H9 (cell line): ENCODE measurements around the gene TM6SF1. TPM values are rescaled to one million over a fixed set of nuclear protein-coding genes. Genes with fewer than 3 reads are reported as not detected.
A peak's percentile ranks its signal among the peaks of the same experiment; 100 is the strongest.

ENCODE experiments used
- DNase-seq: peaks from one replicate; pipeline ENCODE4 v3.0.0-alpha.2; 2017
- H2AFZ ChIP-seq: one replicate; pipeline ENCODE4 v1.6.1; 2013; ENCODE audit warnings: mild to moderate bottlenecking, low read length, control low read depth, moderate library complexity
- H2AK5ac ChIP-seq: 2 replicates; pipeline ENCODE4 v1.6.1; 2013; ENCODE audit warnings: low read length, control low read depth, mixed read lengths; ENCODE audit not compliant: insufficient read length
- H2BK120ac ChIP-seq: one replicate; pipeline ENCODE4 v1.6.1; 2013; ENCODE audit warnings: low read depth, mild to moderate bottlenecking, low read length, control low read depth, inconsistent platforms; ENCODE audit not compliant: poor library complexity, severe bottlenecking
- H2BK12ac ChIP-seq: 2 replicates; pipeline ENCODE4 v1.6.1; 2013; ENCODE audit warnings: low read length, control low read depth, mixed read lengths, low read depth; ENCODE audit not compliant: insufficient read length
- H2BK15ac ChIP-seq: 2 replicates; pipeline ENCODE4 v1.6.1; 2013; ENCODE audit warnings: low read depth, low read length, control low read depth
- H2BK20ac ChIP-seq: one replicate; pipeline ENCODE4 v1.6.1; 2013; ENCODE audit warnings: low read depth, mild to moderate bottlenecking, low read length, control low read depth, inconsistent platforms; ENCODE audit not compliant: poor library complexity, severe bottlenecking
- H2BK5ac ChIP-seq: 2 replicates; pipeline ENCODE4 v1.6.1; 2013; ENCODE audit warnings: low read length, control low read depth, mixed read lengths; ENCODE audit not compliant: insufficient read length
- H3K14ac ChIP-seq: 2 replicates; pipeline ENCODE4 v1.6.1; 2013; ENCODE audit warnings: low read length, control low read depth; ENCODE audit not compliant: insufficient read depth
- H3K18ac ChIP-seq: 2 replicates; pipeline ENCODE4 v1.6.1; 2013; ENCODE audit warnings: low read depth, mild to moderate bottlenecking, mixed read lengths, low read length, control low read depth; ENCODE audit not compliant: insufficient read length
- H3K23ac ChIP-seq: 2 replicates; pipeline ENCODE4 v1.6.1; 2013; ENCODE audit warnings: low read length, control low read depth, mixed read lengths, low read depth; ENCODE audit not compliant: insufficient read length
- H3K23me2 ChIP-seq: 2 replicates; pipeline ENCODE4 v1.6.1; 2013; ENCODE audit warnings: low read depth, mild to moderate bottlenecking, mixed read lengths, low read length, control low read depth; ENCODE audit not compliant: insufficient read length, poor library complexity, severe bottlenecking
- H3K27ac ChIP-seq: 2 replicates; pipeline ENCODE4 v1.5.1; 2013; ENCODE audit warnings: low read length, control low read depth, mixed read lengths, low read depth; ENCODE audit not compliant: insufficient read length
- H3K27me3 ChIP-seq: 2 replicates; pipeline ENCODE4 v1.6.1; 2013; ENCODE audit warnings: low read length, control low read depth, inconsistent platforms; ENCODE audit not compliant: insufficient read depth
- H3K4ac ChIP-seq: 2 replicates; pipeline ENCODE4 v1.6.1; 2013; ENCODE audit warnings: low read depth, mild to moderate bottlenecking, control low read depth, inconsistent platforms, low read length, moderate library complexity
- H3K4me1 ChIP-seq: 2 replicates; pipeline ENCODE4 v1.6.1; 2013; ENCODE audit warnings: low read length, control low read depth, inconsistent platforms; ENCODE audit not compliant: insufficient read depth
- H3K4me2 ChIP-seq: 2 replicates; pipeline ENCODE4 v1.6.1; 2013; ENCODE audit warnings: low read length, control low read depth, mixed read lengths; ENCODE audit not compliant: insufficient read length, insufficient read depth
- H3K56ac ChIP-seq: 2 replicates; pipeline ENCODE4 v1.6.1; 2013; ENCODE audit warnings: low read depth, mild to moderate bottlenecking, mixed read lengths, low read length, control low read depth; ENCODE audit not compliant: insufficient read length
- H3K79me1 ChIP-seq: 2 replicates; pipeline ENCODE4 v1.6.1; 2013; ENCODE audit warnings: low read depth, mild to moderate bottlenecking, moderate library complexity, low read length, control low read depth, inconsistent platforms; ENCODE audit not compliant: insufficient read depth, poor library complexity, severe bottlenecking
- H3K79me2 ChIP-seq: 2 replicates; pipeline ENCODE4 v1.6.1; 2013; ENCODE audit warnings: low read length, control low read depth, inconsistent platforms; ENCODE audit not compliant: insufficient read depth
- H3K9ac ChIP-seq: 2 replicates; pipeline ENCODE4 v1.6.1; 2013; ENCODE audit warnings: low read length, control low read depth, mixed read lengths; ENCODE audit not compliant: insufficient read length; ENCODE audit errors: extremely low read depth
- H3K9me3 ChIP-seq: one replicate; pipeline ENCODE4 v1.6.1; 2013; ENCODE audit warnings: low read depth, low read length, inconsistent platforms; ENCODE audit not compliant: control insufficient read depth
- H3T11ph ChIP-seq: one replicate; pipeline ENCODE4 v1.6.1; 2013; ENCODE audit warnings: mild to moderate bottlenecking, low read length, control low read depth, inconsistent platforms
- H4K20me1 ChIP-seq: one replicate; pipeline ENCODE4 v1.6.1; 2013; ENCODE audit not compliant: control insufficient read depth, insufficient read length, insufficient read depth
- H4K5ac ChIP-seq: 2 replicates; pipeline ENCODE4 v1.6.1; 2013; ENCODE audit warnings: low read depth, mild to moderate bottlenecking, mixed read lengths, low read length, control low read depth; ENCODE audit not compliant: insufficient read length
- H4K8ac ChIP-seq: replicated peaks from 2 replicates; pipeline ENCODE4 v1.6.1; 2013; ENCODE audit warnings: low read length, control low read depth, mixed read lengths, low read depth; ENCODE audit not compliant: insufficient read length
- H4K91ac ChIP-seq: 2 replicates; pipeline ENCODE4 v1.6.1; 2013; ENCODE audit warnings: low read depth, mild to moderate bottlenecking, moderate library complexity, mixed read lengths, low read length, control low read depth; ENCODE audit not compliant: insufficient read length
- H3K27ac Mint-ChIP-seq, 3 experiments: 2 replicates in 2 of 3; 3 replicates in 1 of 3; pipeline ENCODE4 v1.8.0; 2020 to 2021; ENCODE audit warnings: mixed read lengths in 3 of 3, mild to moderate bottlenecking in 1 of 3, moderate library complexity in 1 of 3
- H3K27me3 Mint-ChIP-seq: 2 replicates; pipeline ENCODE4 v1.8.0; 2021; ENCODE audit warnings: low read depth, mild to moderate bottlenecking, moderate library complexity, mixed read lengths
- H3K36me3 Mint-ChIP-seq, 3 experiments: 2 replicates in 2 of 3; 3 replicates in 1 of 3; pipeline ENCODE4 v1.8.0; 2020 to 2021; ENCODE audit warnings: low read depth in 3 of 3, mixed read lengths in 3 of 3; ENCODE audit not compliant: insufficient read depth in 1 of 3
- H3K4me1 Mint-ChIP-seq, 2 experiments: 2 replicates each; pipeline ENCODE4 v1.8.0; 2020; ENCODE audit warnings: mixed read lengths in 2 of 2
- H3K4me3 Mint-ChIP-seq, 2 experiments: 2 replicates in 1 of 2; 3 replicates in 1 of 2; pipeline ENCODE4 v1.8.0; 2020 to 2021; ENCODE audit warnings: mild to moderate bottlenecking in 2 of 2, mixed read lengths in 2 of 2, moderate library complexity in 1 of 2
- H3K9me3 Mint-ChIP-seq, 2 experiments: 2 replicates in 1 of 2; 3 replicates in 1 of 2; pipeline ENCODE4 v1.8.0; 2020; ENCODE audit warnings: mild to moderate bottlenecking in 2 of 2, mixed read lengths in 2 of 2, moderate library complexity in 1 of 2
- WGBS: extraction: QIAGEN DNeasy Blood & Tissue Kit; methylation state at CpG from one replicate; pipeline ENCODE4 v1.1.7; 2013; ENCODE audit warnings: missing lambda C conversion rate, low lambda C conversion rate, mixed read lengths; ENCODE audit not compliant: insufficient read length; ENCODE audit errors: extremely low coverage; 5-methylcytosine and 5-hydroxymethylcytosine counted together
- total RNA-seq: library from RNA; stranded (reverse); gene quantifications from 2 replicates; pipeline ENCODE4 v1.2.1, GENCODE V29; 2021
- TF ChIP-seq, protein P1 (sequence below): fragments of 200-600 bp; sonication (generic); conservative IDR thresholded peaks from 3 replicates; pipeline ENCODE4 v1.8.0; 2021; ENCODE audit warnings: antibody characterized with exemption, mild to moderate bottlenecking

Gene TM6SF1
- total RNA-seq, 1 experiment from 2014 or later, result 0.96 TPM

GRCh38 chr15:83164771-83165404, 57.4 kb downstream of the TM6SF1 start:
- Histone ChIP-seq H4K20me1 (no peaks in the 10 kb centered on the region), H3K23ac (no peak overlapping the region), H3K4me2 (no peak overlapping the region), H3K14ac (no peak overlapping the region), H3K56ac (no peak overlapping the region), H4K5ac (no peak overlapping the region), H3K79me2 (peaks cover 14% of the 10 kb centered on the region; the same call in 1 of the 2 replicates), H2AK5ac (no peak overlapping the region), H2BK120ac (no peak overlapping the region), H3K4ac (no peak overlapping the region), H3K9ac (no peak overlapping the region), H2BK5ac (no peak overlapping the region), H2BK12ac (no peak overlapping the region), H4K91ac (no peak overlapping the region), H3K27ac (no peak overlapping the region), H3T11ph (no peak overlapping the region), H3K4me1 (peaks cover 4% of the 10 kb centered on the region; the same call in 1 of the 2 replicates), H4K8ac (no peak overlapping the region), H2AFZ (no peak overlapping the region), H3K18ac (no peak overlapping the region), H3K9me3 (no peaks in the 10 kb centered on the region), H2BK15ac (no peak overlapping the region), H3K79me1 (peaks cover 3% of the 10 kb centered on the region), H2BK20ac (no peak overlapping the region), H3K23me2 (no peaks in the 10 kb centered on the region), H3K27me3 (no peaks in the 10 kb centered on the region)
- Mint-ChIP-seq H3K9me3 (peaks cover 0 to 7% of the 10 kb centered on the region in 2 experiments; a peak in 2 of 5 replicates), H3K27me3 (no peaks in the 10 kb centered on the region), H3K36me3 (peaks cover 6 to 18% (median 18%) of the 10 kb centered on the region in 3 experiments; a peak in 6 of 7 replicates), H3K4me3 (no peak overlapping the region), H3K27ac (peak overlapping the region in 1 of 3 experiments; percentile 12; a peak in 1 of 7 replicates), H3K4me1 (peaks cover 31 to 38% of the 10 kb centered on the region in 2 experiments)
- no CpG with 5 or more reads among the region's 4 CpGs for WGBS
- DNase-seq, result no peak
- TF ChIP-seq, protein P1, sequence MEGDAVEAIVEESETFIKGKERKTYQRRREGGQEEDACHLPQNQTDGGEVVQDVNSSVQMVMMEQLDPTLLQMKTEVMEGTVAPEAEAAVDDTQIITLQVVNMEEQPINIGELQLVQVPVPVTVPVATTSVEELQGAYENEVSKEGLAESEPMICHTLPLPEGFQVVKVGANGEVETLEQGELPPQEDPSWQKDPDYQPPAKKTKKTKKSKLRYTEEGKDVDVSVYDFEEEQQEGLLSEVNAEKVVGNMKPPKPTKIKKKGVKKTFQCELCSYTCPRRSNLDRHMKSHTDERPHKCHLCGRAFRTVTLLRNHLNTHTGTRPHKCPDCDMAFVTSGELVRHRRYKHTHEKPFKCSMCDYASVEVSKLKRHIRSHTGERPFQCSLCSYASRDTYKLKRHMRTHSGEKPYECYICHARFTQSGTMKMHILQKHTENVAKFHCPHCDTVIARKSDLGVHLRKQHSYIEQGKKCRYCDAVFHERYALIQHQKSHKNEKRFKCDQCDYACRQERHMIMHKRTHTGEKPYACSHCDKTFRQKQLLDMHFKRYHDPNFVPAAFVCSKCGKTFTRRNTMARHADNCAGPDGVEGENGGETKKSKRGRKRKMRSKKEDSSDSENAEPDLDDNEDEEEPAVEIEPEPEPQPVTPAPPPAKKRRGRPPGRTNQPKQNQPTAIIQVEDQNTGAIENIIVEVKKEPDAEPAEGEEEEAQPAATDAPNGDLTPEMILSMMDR, result no peak
